K562 (cell line): ENCODE results near the gene CASTOR1. TPM values are rescaled to one million over a fixed set of nuclear protein-coding genes. Genes with fewer than 3 reads are reported as not detected.

Experiments used
- ATAC-seq: fragments of 200-7000 bp; cut with Tn5 transposase; 3 replicates; pipeline ENCODE4 v1.9.1; 2020; ENCODE audit warnings: moderate library complexity
- BruUV-seq: library from RNA; stranded (reverse); fragments of 400-500 nt; replicated peaks from 2 replicates; lab custom pipeline; 2021; lab: Mats Ljungman, UMichigan
- CTCF ChIA-PET: fragments of 300-600 bp; formaldehyde crosslinking; extraction: SDS; loops from one replicate; lab custom pipeline; 2021; ENCODE audit warnings: low intra/inter-chr PET ratio; lab: Yijun Ruan, JAX
- POLR2A ChIA-PET: fragments of 300-600, 350-650 bp; sonication (Branson Sonifier 250); formaldehyde crosslinking; extraction: SDS; loops from one replicate; lab custom pipeline; 2021; ENCODE audit warnings: antibody characterized with exemption, inconsistent platforms; lab: Yijun Ruan, JAX
- DNase-seq, 4 experiments: peaks; one replicate each; pipeline versions ENCODE4 v3.0.0 to v3.0.0-alpha.2; 2011 to 2018; ENCODE audit warnings: low spot score in 3 of 4, mixed read lengths in 3 of 4; ENCODE audit errors: extremely low read depth in 1 of 4
- FAIRE-seq: peaks from 2 replicates; lab custom pipeline; 2011; peaks lifted over from hg19 to GRCh38; lab: Jason Lieb, UNC
- H2AFZ ChIP-seq: 2 replicates; pipeline ENCODE4 v1.6.0; 2011; ENCODE audit warnings: low read depth, low read length, control low read depth, inconsistent platforms
- H3K27ac ChIP-seq: fragments of 200-600 bp; 3 replicates; pipeline ENCODE4 v1.8.0; 2011; ENCODE audit warnings: low read depth, mild to moderate bottlenecking, control low read depth, inconsistent platforms, low read length, moderate library complexity, mixed read lengths; ENCODE audit errors: extremely low read depth
- H3K27me3 ChIP-seq, 2 experiments: fragments of 300-600 bp in 1 of 2; 2 replicates in 1 of 2; 3 replicates in 1 of 2; pipeline versions ENCODE4 v1.6.0 to v1.8.0; 2011; ENCODE audit warnings: inconsistent platforms in 2 of 2, low read length in 2 of 2, mild to moderate bottlenecking in 1 of 2, mixed read lengths in 1 of 2, moderate library complexity in 1 of 2; ENCODE audit not compliant: control insufficient read depth in 2 of 2, insufficient read depth in 2 of 2
- H3K36me3 ChIP-seq: fragments of 300-600 bp; 3 replicates; pipeline ENCODE4 v1.8.0; 2011; ENCODE audit warnings: mild to moderate bottlenecking, low read length, inconsistent platforms; ENCODE audit not compliant: control insufficient read depth, insufficient read depth
- H3K4me1 ChIP-seq, 2 experiments: fragments of 200-600 bp in 1 of 2; replicated peaks in 1 of 2; 2 replicates in 1 of 2; 3 replicates in 1 of 2; pipeline versions ENCODE4 v1.5.1 to v1.8.0; 2011; ENCODE audit warnings: inconsistent platforms in 2 of 2, low read length in 2 of 2, mild to moderate bottlenecking in 1 of 2, mixed read lengths in 1 of 2, moderate library complexity in 1 of 2; ENCODE audit not compliant: control insufficient read depth in 2 of 2, insufficient read depth in 2 of 2
- H3K4me2 ChIP-seq: 2 replicates; pipeline ENCODE4 v1.6.1; 2011; ENCODE audit warnings: low read length, control low read depth, inconsistent platforms, mixed read lengths; ENCODE audit not compliant: insufficient read depth
- H3K4me3 ChIP-seq: fragments of 200-600 bp; sonication (generic), shearing (Covaris generic); 2 replicates; pipeline ENCODE4 v1.5.1; 2016; ENCODE audit warnings: control low read depth, inconsistent platforms
- H3K79me2 ChIP-seq: fragments of 200-600 bp; 3 replicates; pipeline ENCODE4 v1.8.0; 2011; ENCODE audit warnings: low read length, inconsistent platforms; ENCODE audit not compliant: control insufficient read depth, insufficient read depth
- H3K9ac ChIP-seq, 2 experiments: 2 replicates each; pipeline versions ENCODE4 v1.6.0 to v1.6.1; 2011; ENCODE audit warnings: low read depth in 2 of 2, low read length in 2 of 2, control low read depth in 1 of 2, inconsistent platforms in 1 of 2, mild to moderate bottlenecking in 1 of 2, mixed read lengths in 1 of 2; ENCODE audit not compliant: insufficient read depth in 1 of 2
- H3K9me1 ChIP-seq: one replicate; pipeline ENCODE4 v1.6.0; 2011; ENCODE audit warnings: inconsistent platforms, mild to moderate bottlenecking, low read length, moderate library complexity; ENCODE audit not compliant: control insufficient read depth, insufficient read depth
- H3K9me3 ChIP-seq: replicated peaks from 2 replicates; pipeline ENCODE4 v1.5.1; 2011; ENCODE audit warnings: low read depth, low read length, inconsistent platforms; ENCODE audit not compliant: control insufficient read depth, insufficient read depth
- H4K20me1 ChIP-seq: replicated peaks from 2 replicates; pipeline ENCODE4 v1.6.1; 2011; ENCODE audit warnings: low read length, inconsistent platforms, mixed read lengths; ENCODE audit not compliant: control insufficient read depth, insufficient read depth
- ASH1L ChIP-seq: fragments of 450-650 bp; IDR thresholded peaks from 2 replicates; pipeline ENCODE4 v1.6.1; 2018; ENCODE audit warnings: borderline replicate concordance, mild to moderate bottlenecking, low read depth; ENCODE audit not compliant: partially characterized antibody
- ATF2 ChIP-seq: sonication (generic); formaldehyde crosslinking; IDR thresholded peaks from 2 replicates; pipeline ENCODE4 v1.8.1; 2022; ENCODE audit warnings: missing genetic modification reagents
- BDP1 ChIP-seq: IDR thresholded peaks from 3 replicates; pipeline ENCODE4 v1.6.1; 2011; ENCODE audit not compliant: insufficient read length, insufficient read depth
- CBX1 ChIP-seq: sonication (generic); IDR thresholded peaks from 2 replicates; pipeline ENCODE4 v1.6.1; 2016; ENCODE audit warnings: antibody characterized with exemption, low read depth, mild to moderate bottlenecking
- CHD1 ChIP-seq: fragments of 200-600 bp; sonication (generic); IDR thresholded peaks from one replicate; pipeline ENCODE4 v1.6.1; 2012; ENCODE audit warnings: mild to moderate bottlenecking, moderate library complexity, low read length, inconsistent platforms
- SMARCB1 ChIP-seq: IDR thresholded peaks from 2 replicates; pipeline ENCODE4 v1.6.1; 2011; ENCODE audit warnings: improper control_type of control experiment, low read depth; ENCODE audit not compliant: insufficient read length
- SNIP1 ChIP-seq: fragments of 450-650 bp; IDR thresholded peaks from 2 replicates; pipeline ENCODE4 v1.7.1; 2017; ENCODE audit warnings: low read depth, mild to moderate bottlenecking
- TAF1 ChIP-seq: IDR thresholded peaks from 2 replicates; pipeline ENCODE4 v1.6.1; 2011; ENCODE audit warnings: mild to moderate bottlenecking, low read length, moderate library complexity; ENCODE audit not compliant: insufficient read depth, control insufficient read depth, severe bottlenecking; ENCODE audit errors: extremely low read depth
- WGBS: fragments of 100-300 bp; shearing (Covaris generic); methylation state at CpG from one replicate; pipeline ENCODE4 v1.1.6; 2016; ENCODE audit warnings: low coverage, mixed read lengths; ENCODE audit not compliant: insufficient coverage; ENCODE audit errors: missing lambda C conversion rate; 5-methylcytosine and 5-hydroxymethylcytosine counted together
- in situ Hi-C: fragments of 300-500 bp; cut with MboI; formaldehyde crosslinking; loops from 4 replicates; pipeline ENCODE4 v1.15.0; 2018; ENCODE audit warnings: inconsistent platforms, mixed read lengths
- intact Hi-C: fragments of 100-400 bp; cut with micrococcal nuclease; formaldehyde crosslinking; loops from 2 replicates; pipeline ENCODE4 v1.14.2; 2022
- polyA plus RNA-seq, 8 experiments: library from polyadenylated mRNA; depleted of rRNA in 4 of 8; stranded (reverse) in 5 of 8; unstranded in 3 of 8; fragments of >200 nt; fragmentation: Nextera tagmentation in 2 of 8; fragmentation: Illumina TruSeq in 1 of 8; extraction: Ambion mirVana in 2 of 8; extraction: Trizol in 1 of 8; gene quantifications; 2 replicates each; pipeline versions ENCODE4 v1.2.1 to v1.2.3, GENCODE V29; 2011 to 2014; ENCODE audit warnings: inconsistent platforms in 1 of 8, missing spikeins in 1 of 8
- total RNA-seq, 7 experiments: library from RNA; depleted of rRNA in 6 of 7; stranded (reverse); fragments of >200 nt in 6 of 7; fragmentation: Illumina TruSeq in 2 of 7; extraction: Trizol in 2 of 7; gene quantifications; 2 replicates each; pipeline versions ENCODE4 v1.2.1 to v1.2.3, GENCODE V29; 2011 to 2021; ENCODE audit warnings: low replicate concordance in 1 of 7

CASTOR1 gene
- total and polyA plus RNA-seq, 9 of the 15 experiments (the other 6 are each of a cell fraction or from before 2014, with no cell fraction given): 0.35 to 2.6 (median 1.1) TPM

- TF ChIP-seq ASH1L: no peak
- no peak for TF ChIP-seq CBX1
Measured at GRCh38 chr22:30326255-30326705, 37.0 kb upstream of the CASTOR1 start (continued).

GRCh38 chr22:30325724-30326254, 36.5 kb upstream of the CASTOR1 start:
- H3K4me1 ChIP-seq: peaks cover 24 to 28% of the 10 kb centered on the region in 2 experiments; a peak in 4 of 5 replicates
- peak overlapping the region; percentile 44 to 91; a peak in 3 of 4 replicates for H3K9ac ChIP-seq
- FAIRE-seq: no peak

More at GRCh38 chr22:30325724-30326254, 36.5 kb upstream of the CASTOR1 start:
- ChIA-PET CTCF (interaction anchor here (0.6 kb wide), 1 partner anchor 65 kb away, joined by 3 read pairs; no protein-coding TSS in a partner anchor), POLR2A (interaction anchor here (0.6 kb wide), 2 partner anchors 31 to 186 kb away, joined by 3 read pairs; partner anchors contain the start of genes CCDC157 and SF3A1)
- Histone ChIP-seq H3K9me1 (no peaks in the 10 kb centered on the region), H3K9me3 (no peaks in the 10 kb centered on the region), H3K4me3 (peak overlapping the region; percentile 69), H3K79me2 (peaks cover 11% of the 10 kb centered on the region), H3K4me2 (peak overlapping the region; percentile 66), H3K36me3 (peaks cover 12% of the 10 kb centered on the region; the same call in 1 of the 3 replicates), H4K20me1 (no peaks in the 10 kb centered on the region), H3K27ac (0 out of 3 replicates have a peak overlapping the region, but pooled peaks have one; percentile 33), H3K27me3 (no peaks in the 10 kb centered on the region), H2AFZ (no peak overlapping the region)
- in situ Hi-C loops: no loop called here
- ATAC-seq: no peak
- BruUV-seq: no TSS peak
- intact Hi-C loops: loop anchor here (2.0 kb wide), 1 partner anchor 37 kb away; the partner anchor contains the start of gene CASTOR1
- no peak for DNase-seq
- 58% methylated on average over 9 of the region's 14 CpGs for WGBS
- TF ChIP-seq SMARCB1 (no peak), ATF2 (CRISPR knock-in tag) (no peak), TAF1 (no peak), CHD1 (no peak), SNIP1 (no peak), BDP1 (no peak)
